Cerebellar nuclear complex (tissue), 1 donor: ENCODE measurements around the gene SEMA4D.
"Not testable (repeated sequence)": the region's sequence is repeated elsewhere in the genome, so short reads cannot be mapped to it uniquely, and the experiment has no call there.

ENCODE experiments used
- DNase-seq, 2 experiments: peaks; one replicate each; lab custom pipeline; 2025; lab: John Stamatoyannopoulos, UW

SEMA4D gene

DNA sequence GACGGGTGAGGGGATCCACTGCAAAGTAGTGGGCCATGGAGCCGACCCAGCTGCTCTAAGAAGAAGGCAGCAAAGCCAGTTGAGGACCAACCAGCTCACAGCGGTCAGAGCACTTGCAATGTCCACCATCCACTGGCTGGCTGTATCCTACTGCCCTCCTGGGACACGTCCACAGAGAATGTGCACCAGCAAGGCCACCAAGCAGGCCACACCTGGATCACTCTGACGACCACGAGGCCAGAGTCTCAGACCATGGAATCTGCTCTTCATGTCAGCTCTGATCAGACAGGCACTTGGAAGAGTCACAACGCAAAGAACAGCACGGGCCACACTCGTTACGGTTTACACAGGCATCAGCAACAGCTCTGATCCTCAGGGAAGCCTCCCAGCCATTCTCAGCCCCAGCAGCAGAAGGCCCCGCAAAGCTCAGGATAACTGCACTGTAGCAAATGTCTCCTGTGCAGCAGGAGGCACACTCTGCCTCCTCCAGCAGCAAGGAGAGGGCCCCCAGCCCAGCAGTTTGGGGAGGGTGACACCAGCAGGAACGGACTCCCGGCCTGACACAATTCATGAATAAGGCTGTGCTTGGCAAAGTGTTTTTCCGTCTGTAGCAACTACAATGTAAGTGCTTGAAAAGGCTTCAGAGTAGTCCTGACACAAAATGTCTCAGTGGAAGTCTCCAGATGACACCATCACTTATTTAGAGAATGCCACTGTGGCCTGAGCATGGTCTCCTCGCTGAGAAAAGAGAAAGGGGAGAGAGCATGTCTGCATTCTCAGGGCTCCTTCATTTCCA, 15.7 kb downstream of the SEMA4D start:
- peak in 1 of 2 experiments; percentile 55 for DNase-seq

GRCh38 chr9:89481538-89481915, 16.4 kb downstream of the SEMA4D start:
- no peak for DNase-seq

DNA sequence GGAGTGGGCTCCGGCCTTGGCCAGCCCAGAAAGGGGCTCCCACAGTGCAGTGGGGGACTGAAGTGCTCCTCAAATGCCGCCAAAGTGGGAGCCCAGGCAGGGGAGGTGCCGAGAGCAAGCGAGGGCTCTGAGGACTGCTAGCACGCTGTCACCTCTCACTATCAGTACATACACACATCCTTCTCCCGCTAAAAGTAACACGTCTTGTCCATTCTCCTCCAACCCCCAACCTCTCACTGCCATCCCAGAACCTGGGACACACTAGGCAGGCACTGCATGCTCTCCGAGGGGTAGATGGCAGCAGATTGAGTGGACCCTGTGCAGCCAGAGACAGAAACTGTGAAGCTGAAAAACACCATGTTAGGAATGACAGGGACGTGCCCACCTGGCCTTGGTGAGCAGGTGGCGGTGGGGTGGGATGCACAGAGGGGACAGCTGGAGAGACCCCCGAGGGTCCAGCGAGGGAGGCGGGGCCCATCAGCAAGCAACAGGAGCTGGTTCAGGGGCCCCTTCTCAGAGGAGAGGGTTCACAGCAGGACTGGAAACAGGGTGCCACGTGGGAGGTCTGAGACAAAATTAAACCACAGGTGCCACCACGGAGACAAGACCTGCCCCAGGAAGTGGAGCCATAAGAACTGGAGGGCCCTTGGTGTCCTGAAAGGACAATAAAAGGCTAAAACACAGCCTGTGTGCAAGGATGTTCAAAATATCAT, 16.9 kb downstream of the SEMA4D start:
- no peak for DNase-seq

- not testable (repeated sequence) for DNase-seq
Observed at GRCh38 chr9:89480372-89480771, 17.5 kb downstream of the SEMA4D start.

- not testable (repeated sequence) for DNase-seq
Observed at GRCh38 chr9:89479669-89480011, 18.3 kb downstream of the SEMA4D start.

GRCh38 chr9:89478821-89479668, 18.9 kb downstream of the SEMA4D start:
- DNase-seq, result no peak

- DNase-seq, result no peak
Observed at GRCh38 chr9:89477811-89478630, 19.9 kb downstream of the SEMA4D start.

GRCh38 chr9:89477384-89477783, 20.5 kb downstream of the SEMA4D start:
- no peak for DNase-seq

- no peak for DNase-seq
Observed at GRCh38 chr9:89476546-89476945, 21.4 kb downstream of the SEMA4D start.

- DNase-seq, result no peak
Observed at GRCh38 chr9:89475891-89476440, 21.9 kb downstream of the SEMA4D start.

DNA sequence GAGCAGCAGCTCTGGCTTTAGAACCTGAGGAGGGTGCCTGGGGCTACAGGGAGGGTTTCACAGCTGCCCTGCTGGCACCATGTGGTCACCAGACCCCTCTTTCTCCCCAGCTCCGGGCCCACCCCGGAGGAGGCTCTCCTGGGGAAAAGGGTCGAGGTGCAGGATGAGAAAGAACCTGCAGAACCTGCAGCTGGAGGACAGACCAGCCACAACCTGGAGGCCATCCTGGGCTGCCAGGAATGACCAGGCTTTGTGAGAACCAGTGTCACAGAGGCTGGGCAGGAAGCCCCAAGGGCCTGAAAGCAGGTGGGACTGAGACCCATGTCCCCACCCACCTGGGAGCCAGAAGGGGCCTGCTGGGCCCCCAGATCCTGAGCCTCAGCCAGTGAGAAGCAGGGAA, 23.0 kb downstream of the SEMA4D start:
- DNase-seq, result no peak

DNA sequence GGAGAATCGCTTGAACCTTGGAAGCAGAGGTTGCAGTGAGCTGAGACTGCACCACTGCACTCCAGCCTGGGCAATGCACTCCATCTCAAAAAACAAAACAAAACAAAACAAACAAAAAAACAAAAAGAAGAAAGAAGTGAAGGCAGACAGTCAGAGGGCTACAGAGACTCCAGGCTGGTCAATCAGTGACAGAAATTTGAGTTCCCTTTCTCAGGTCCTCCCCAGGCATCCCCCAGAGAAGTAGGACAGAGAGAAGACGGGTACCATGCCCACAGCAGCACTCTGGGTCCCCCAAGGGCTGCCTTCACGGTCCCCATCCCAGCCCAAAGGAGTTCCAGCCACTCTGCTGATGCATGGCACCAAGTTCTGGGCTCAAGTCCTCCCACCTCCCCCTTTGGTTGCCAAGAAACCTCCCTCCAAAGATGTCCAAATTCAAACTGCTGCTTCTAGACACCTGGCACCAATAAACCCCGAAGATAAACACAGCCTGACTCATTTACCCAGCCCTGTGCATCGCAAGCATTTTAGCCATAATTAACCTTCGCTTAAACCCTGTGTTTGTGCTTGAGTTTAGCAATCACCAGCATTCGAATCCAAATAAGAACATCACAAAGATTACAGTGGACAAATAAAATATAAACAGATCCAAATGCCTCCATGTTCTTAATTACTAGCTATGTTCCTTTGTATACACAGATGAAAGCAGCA, 24.0 kb downstream of the SEMA4D start:
- DNase-seq, result no peak

GRCh38 chr9:89471796-89472320, 26.1 kb downstream of the SEMA4D start:
- not testable (repeated sequence) for DNase-seq

DNA sequence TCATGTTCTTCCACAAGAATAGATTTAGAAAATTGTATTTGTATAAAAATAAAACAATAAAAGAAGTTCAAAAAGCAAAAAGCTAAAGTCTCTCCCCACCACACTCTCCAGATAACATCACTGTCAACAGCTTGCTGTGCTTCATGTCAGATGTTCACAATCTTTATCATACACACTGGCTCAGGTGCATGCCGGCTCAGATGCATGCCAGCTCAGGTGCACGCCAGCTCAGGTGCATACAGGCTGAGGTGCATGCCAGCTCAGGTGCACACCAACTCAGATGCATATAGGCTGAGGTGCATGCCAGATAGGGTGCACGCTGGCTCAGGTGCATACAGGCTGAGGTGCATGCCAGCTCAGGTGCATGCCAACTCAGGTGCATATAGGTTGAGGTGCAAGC, 26.5 kb downstream of the SEMA4D start:
- no peak for DNase-seq

GRCh38 chr9:89470224-89470839, 27.6 kb downstream of the SEMA4D start:
- DNase-seq, result no peak

DNA sequence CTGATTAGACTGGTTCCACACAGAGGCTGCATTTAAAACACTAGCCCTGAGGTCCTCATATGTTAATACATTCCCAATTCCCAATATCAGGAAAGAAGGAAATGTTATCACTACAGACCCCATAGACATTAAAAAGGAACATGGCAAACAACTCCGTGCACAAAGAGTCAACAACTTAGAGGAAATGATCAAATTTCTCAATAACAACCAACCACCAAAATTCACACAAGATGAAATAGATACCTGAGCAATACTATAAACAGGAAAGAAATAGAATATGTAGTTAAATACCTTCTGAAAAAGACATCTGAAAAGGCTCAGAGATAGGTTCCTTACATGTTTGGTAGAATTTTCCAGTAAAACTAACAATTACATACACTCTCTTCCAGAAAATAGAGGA, 28.9 kb downstream of the SEMA4D start:
- no peak for DNase-seq

DNA sequence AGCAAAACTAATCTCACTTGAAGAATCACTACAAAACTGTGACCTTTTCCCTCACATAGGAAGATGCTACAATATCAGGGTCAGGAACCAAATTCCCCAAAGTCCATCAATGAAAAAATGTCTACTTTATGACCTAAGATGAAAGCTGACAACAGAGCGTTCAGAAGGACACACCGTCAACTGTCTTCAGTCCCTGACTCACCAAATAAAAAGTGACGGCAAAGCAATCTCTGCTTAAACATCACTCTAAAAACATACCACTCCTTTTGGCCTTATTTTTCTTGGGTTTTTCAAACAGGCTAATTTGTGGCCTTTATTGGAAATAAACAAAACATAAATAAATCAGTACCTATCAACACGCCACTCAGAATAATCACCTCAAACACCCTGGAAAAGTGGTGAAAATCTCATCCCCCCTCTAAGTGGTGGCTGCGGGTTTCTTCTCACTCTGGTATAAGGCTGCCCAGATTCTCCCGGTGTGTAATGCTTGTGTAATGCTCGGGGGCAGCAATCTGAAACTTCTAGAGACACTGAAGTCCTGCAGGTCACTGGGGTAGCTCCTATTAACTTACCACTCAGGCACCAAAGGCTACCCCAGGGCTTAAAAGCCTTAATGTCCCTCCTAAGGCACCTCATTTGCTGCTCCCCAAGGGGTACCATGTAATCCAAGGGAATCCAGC, 29.5 kb downstream of the SEMA4D start:
- DNase-seq, result no peak

DNA sequence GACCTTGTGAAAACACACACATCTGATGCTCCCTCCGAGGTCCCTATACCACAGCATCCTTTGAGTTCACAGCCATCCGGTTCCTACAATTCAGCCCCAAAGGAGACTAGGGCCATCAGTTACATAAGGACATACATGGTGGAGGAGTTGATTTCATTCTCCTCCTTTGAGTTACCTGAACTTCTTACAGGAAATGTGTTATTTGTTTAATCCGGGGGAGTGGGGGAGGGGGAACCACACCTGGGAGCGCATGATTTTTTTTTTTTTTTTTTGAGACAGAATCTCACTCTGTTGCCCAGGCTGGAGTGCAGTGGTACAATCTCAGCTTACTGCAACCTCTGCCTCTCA, 30.7 kb downstream of the SEMA4D start:
- DNase-seq, result no peak

GRCh38 chr9:89466451-89467277, 31.2 kb downstream of the SEMA4D start:
- DNase-seq, result no peak
